GM12892 (cell line): ENCODE data around the gene UBA6.

ENCODE experiments used
- POLR2A ChIP-seq: IDR thresholded peaks from 2 replicates; pipeline ENCODE4 v1.6.1; 2011; ENCODE audit warnings: low read depth, low read length, control low read depth
- POLR2AphosphoS5 ChIP-seq: IDR thresholded peaks from 2 replicates; pipeline ENCODE4 v1.6.1; 2011; ENCODE audit warnings: low read depth, low read length, control low read depth

GRCh38 chr4:67587156-67587555 is 113.8 kb downstream of the UBA6 start:
- TF ChIP-seq POLR2A: no peak
- TF ChIP-seq POLR2AphosphoS5: no peak
